Fibroblast of pulmonary artery (primary cell): ENCODE measurements around the gene PLXNB2.
"Not testable (repeated sequence)": the region's sequence is repeated elsewhere in the genome, so short reads cannot be mapped to it uniquely, and the experiment has no call there.

Source experiments
- DNase-seq: peaks from one replicate; pipeline ENCODE4 v3.0.0-alpha.2; 2010; ENCODE audit warnings: low read depth
- H3K4me3 ChIP-seq: replicated peaks from 2 replicates; pipeline ENCODE4 v1.5.1; 2011; ENCODE audit warnings: low read depth, mild to moderate bottlenecking, control low read depth, low read length, moderate library complexity
- TF ChIP-seq, protein P1 (sequence below): IDR thresholded peaks from 2 replicates; pipeline ENCODE4 v1.5.1; 2011; ENCODE audit warnings: mild to moderate bottlenecking, control low read depth, low read length, inconsistent platforms; ENCODE audit errors: missing control alignments

Gene PLXNB2

DNA sequence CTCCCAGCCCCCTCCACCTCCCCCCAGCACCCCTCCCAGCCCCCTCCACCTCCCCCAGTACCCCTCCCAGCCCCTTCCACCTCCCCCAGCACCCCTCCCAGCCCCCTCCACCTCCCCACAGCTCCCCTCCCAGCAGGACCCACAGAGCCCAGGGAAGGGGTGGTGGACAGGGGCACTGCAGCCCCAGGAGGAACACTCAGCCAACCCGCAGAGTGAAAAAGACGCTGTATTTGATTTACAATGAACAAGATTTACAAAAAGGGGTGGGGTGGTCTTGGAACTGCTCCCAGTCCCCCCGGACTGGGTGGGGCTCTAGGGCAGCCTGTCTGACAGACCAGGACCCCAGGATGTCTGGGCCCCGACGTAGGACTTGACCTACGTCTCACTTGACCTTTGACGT is 32.7 kb downstream of the PLXNB2 start:
- TF ChIP-seq, protein P1, sequence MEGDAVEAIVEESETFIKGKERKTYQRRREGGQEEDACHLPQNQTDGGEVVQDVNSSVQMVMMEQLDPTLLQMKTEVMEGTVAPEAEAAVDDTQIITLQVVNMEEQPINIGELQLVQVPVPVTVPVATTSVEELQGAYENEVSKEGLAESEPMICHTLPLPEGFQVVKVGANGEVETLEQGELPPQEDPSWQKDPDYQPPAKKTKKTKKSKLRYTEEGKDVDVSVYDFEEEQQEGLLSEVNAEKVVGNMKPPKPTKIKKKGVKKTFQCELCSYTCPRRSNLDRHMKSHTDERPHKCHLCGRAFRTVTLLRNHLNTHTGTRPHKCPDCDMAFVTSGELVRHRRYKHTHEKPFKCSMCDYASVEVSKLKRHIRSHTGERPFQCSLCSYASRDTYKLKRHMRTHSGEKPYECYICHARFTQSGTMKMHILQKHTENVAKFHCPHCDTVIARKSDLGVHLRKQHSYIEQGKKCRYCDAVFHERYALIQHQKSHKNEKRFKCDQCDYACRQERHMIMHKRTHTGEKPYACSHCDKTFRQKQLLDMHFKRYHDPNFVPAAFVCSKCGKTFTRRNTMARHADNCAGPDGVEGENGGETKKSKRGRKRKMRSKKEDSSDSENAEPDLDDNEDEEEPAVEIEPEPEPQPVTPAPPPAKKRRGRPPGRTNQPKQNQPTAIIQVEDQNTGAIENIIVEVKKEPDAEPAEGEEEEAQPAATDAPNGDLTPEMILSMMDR: no peak
- no peak overlapping the region for H3K4me3 ChIP-seq
- DNase-seq: no peak

DNA sequence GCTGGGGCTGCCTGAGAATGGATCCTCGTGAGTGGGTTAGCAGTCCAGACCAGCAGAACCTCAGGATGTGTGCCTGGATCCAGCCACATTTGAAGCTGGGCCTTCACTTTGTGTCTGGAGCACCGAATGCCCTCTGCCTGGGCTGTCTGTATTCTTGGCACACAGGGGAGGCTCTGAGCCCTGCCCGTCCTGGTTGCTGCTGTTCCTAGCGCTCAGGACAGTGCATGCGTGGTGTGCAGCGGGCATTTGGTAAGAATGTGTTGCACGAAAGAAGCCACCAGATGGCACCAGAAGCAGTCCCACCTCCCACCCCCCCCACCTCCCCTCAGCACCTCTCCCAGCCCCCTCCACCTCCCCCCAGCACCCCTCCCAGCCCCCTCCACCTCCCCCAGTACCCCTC is 33.1 kb downstream of the PLXNB2 start:
- peak; percentile 67 for DNase-seq
- H3K4me3 ChIP-seq: no peak overlapping the region
- TF ChIP-seq, protein P1: peak; percentile 28

DNA sequence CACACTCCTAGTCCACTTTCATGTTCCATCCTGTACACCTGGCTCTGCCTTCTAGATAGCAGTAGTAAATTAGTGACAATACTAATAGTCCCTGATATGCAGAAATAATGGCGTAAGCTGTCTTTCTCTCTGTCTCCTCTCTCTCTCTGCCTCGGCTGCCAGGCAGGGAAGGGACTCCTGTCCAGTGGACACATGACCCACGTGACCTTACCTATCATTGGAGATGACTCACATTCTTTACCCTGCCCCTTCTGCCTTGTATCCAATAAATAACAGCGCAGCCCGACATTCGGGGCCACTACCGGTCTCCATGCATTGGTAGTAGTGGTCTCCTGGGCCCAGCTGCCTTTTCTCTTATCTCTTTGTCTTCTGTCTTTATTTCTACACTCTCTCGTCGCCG is 33.7 kb downstream of the PLXNB2 start:
- DNase-seq, H3K4me3 ChIP-seq: not testable (repeated sequence)

DNA sequence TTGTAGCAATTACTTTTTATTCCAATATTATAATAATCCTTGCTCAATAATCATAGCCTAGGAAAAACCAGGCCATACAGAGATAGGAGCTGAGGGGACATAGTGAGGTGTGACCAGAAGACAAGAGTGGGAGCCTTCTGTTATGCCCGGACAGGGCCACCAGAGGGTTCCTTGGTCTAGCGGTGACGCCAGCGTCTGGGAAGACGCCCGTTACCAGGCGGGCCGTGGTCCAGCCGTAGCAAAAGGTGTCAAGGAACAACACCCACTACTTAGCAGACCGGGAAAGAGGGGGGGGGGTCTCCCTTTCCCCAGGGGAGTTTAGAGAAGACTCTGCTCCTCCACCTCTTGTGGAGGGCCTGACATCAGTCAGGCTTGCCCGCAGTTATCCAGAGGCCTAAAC is 34.1 kb downstream of the PLXNB2 start:
- H3K4me3 ChIP-seq, DNase-seq: not testable (repeated sequence)

DNA sequence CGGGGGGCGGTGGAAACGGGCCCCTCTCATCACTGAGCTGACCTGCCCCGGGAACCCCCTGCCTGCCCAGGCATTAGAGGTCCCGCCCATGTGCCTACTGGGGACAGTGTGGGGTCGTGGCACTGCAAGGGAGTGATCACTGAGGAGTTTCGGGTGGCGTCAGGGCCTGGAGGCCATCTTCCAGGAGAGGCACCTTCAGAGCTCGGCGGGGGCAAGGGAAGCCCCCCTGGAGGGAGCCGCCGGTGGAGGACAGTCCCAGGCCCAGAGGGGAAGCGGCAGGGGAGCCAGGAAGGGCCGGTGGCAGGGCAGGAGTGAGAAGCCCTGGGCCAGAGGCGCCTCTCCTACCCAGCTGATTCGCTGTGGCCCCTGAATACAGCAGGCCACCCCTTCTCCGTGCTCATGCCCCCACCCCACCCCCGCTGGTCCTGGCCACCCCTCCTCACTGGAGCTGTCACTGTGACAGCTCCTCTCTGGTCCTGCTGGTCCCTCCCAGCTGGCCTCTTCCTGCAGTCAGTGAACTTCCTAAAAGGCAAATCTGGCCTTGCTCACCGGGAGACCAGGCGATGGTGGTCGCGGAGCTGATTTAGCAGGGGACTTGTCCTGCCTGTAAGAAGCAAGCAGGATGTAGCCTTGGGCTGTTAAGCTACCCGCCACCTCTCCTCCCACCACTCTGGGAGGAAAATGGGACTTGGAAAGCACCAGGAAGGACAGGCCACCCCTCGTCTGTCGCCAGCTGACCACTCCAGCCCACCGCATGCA is 35.2 kb downstream of the PLXNB2 start:
- peak; percentile 17 for DNase-seq
- no peak overlapping the region for H3K4me3 ChIP-seq
- TF ChIP-seq, protein P1: no peak

DNA sequence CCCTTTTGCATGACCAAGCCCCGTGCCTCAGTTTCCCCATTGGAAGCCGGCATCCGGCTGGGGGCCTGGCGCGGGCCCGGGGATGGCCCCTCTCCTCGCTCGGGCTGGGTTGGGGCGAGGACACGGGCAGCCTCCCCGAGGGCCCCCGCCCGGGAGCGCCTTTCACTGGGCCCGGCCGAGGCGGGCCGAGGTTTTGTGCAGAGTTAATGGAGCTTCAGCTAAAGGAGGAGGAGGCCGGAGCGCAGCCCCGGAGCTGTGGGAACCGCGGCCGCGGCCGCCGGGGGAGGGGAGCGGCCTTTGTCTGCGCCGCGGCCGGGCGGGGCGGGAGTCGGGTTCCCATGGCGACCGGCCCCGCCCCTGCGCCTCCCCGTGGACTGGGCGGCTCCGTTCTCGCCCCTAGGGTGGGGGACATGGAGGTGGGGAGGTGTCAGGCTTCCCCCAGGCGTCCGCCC is 35.9 kb downstream of the PLXNB2 start:
- peak overlapping the region; percentile 57 for H3K4me3 ChIP-seq
- peak; percentile 59 for DNase-seq
- TF ChIP-seq, protein P1: no peak

DNA sequence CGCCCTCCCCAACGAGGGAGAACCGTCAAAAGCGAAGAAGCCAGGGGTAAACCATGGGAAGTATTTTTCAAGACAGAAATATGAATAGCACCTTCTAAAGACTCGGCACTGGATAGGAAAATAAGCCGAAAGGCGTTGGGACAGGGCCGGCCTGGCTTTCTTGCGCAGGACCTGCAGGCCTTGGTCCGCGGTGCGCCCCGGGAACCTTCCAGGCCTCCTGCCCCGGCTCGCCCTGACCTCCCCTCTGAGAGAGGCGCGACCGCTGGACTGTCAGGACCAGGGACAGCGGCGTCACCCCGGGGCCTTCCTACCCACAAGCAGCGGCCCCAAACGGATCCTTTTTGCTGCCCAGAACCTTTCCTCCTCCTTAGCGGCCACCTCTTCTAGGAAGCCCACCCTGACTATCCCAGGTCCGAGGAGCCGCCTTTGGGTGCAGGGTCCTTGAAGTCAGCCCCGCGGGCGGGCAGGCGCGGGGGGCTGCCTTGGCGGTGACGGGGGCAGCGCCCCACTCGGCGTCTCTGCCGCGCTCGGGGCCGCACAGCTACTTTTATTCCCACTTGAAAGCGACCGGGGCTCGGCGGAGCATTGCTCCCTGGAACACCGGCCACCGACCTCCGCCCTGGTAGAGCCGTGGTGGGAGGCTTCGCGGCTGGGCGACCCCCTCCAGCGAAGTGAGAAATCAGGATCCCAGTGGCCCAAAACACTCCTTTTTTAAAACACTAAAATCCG is 36.6 kb downstream of the PLXNB2 start:
- peak overlapping the region; percentile 57 for H3K4me3 ChIP-seq
- TF ChIP-seq, protein P1: no peak
- peak; percentile 71 for DNase-seq
